22Rv1 (cell line): ENCODE results near the gene DUSP28.

Source experiments
- ZFX ChIP-seq: fragments of 450-650 bp; IDR thresholded peaks from 2 replicates; pipeline ENCODE4 v1.6.1; 2017; ENCODE audit warnings: antibody characterized with exemption, borderline replicate concordance
- TF ChIP-seq, protein P1 (sequence below): fragments of 450-650 bp; IDR thresholded peaks from 2 replicates; pipeline ENCODE4 v1.5.1; 2017; ENCODE audit warnings: mild to moderate bottlenecking

- TF ChIP-seq, protein P1, sequence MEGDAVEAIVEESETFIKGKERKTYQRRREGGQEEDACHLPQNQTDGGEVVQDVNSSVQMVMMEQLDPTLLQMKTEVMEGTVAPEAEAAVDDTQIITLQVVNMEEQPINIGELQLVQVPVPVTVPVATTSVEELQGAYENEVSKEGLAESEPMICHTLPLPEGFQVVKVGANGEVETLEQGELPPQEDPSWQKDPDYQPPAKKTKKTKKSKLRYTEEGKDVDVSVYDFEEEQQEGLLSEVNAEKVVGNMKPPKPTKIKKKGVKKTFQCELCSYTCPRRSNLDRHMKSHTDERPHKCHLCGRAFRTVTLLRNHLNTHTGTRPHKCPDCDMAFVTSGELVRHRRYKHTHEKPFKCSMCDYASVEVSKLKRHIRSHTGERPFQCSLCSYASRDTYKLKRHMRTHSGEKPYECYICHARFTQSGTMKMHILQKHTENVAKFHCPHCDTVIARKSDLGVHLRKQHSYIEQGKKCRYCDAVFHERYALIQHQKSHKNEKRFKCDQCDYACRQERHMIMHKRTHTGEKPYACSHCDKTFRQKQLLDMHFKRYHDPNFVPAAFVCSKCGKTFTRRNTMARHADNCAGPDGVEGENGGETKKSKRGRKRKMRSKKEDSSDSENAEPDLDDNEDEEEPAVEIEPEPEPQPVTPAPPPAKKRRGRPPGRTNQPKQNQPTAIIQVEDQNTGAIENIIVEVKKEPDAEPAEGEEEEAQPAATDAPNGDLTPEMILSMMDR: no peak
- no peak for TF ChIP-seq ZFX
These were observed 871 bp upstream of the DUSP28 start for GRCh38 chr2:240559286-240559685.
